ENCODE data around the gene MAD2L2. TPM values are rescaled to one million over a fixed set of nuclear protein-coding genes. Genes with fewer than 3 reads are reported as not detected.

Gene MAD2L2
- total RNA-seq, 2 experiments from 2014 or later: 59.2 to 63.1 TPM

DNA sequence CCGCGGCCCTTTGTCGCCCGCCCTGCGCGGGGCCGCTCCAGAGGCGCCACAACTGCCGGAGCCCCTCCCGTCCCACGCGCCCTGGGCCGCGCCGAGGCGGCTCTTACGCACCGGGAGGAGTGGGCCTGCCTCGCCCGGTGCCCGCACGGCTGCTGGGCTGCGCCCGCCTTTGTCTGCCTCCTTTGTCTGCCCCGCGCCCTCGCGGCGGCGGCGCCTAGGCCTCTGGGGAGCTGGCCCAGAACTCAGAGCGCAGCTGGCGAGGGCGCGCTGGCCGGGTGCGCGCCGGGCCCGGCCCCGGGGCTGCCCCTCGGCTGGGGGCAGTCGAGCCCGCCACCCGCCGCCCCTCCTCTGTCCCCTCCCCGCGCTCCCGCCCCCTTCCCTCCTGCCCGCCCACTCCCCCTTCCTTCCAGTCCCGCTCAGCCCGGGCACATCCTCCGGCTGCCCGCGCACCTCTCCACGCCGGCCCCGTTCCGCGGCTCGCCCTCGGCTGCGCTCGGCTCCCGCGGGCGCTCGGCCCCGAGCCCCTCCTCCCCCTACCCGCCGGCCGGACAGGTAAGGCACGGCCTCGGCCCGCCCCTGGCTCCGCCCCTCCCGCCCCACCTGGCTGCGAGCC lies 10.5 kb upstream of the MAD2L2 start, which contains the start of gene DRAXIN:
TSS of gene DRAXIN (plus strand) at position 409 of the 613 bp plus-strand sequence. CDS start 14,549 bp downstream, outside the sequence.
- Mint-ChIP-seq H3K9me3 (no peaks in the 10 kb centered on the region), H3K36me3 (ENCODE audit: low read depth) (no peaks in the 10 kb centered on the region), H3K27ac (no peak within 1 kb of the TSS), H3K27me3 (peaks cover 54% of the 10 kb centered on the region), H3K4me1 (peaks cover 28% of the 10 kb centered on the region), H3K4me3 (peak within 1 kb of the TSS; percentile 49)
- ChIA-PET POLR2A (interaction anchor here (1.3 to 3.2 kb wide), 4 partner anchors 10 to 217 kb away, joined by 3 to 14 read pairs (median 8); partner anchors contain the start of genes FBXO6 and MAD2L2), CTCF (interaction anchor here (0.9 to 2.2 kb wide), 2 partner anchors 29 to 41 kb away, joined by 4 to 11 read pairs; no protein-coding TSS in a partner anchor)
- no peak for DNase-seq

DNA sequence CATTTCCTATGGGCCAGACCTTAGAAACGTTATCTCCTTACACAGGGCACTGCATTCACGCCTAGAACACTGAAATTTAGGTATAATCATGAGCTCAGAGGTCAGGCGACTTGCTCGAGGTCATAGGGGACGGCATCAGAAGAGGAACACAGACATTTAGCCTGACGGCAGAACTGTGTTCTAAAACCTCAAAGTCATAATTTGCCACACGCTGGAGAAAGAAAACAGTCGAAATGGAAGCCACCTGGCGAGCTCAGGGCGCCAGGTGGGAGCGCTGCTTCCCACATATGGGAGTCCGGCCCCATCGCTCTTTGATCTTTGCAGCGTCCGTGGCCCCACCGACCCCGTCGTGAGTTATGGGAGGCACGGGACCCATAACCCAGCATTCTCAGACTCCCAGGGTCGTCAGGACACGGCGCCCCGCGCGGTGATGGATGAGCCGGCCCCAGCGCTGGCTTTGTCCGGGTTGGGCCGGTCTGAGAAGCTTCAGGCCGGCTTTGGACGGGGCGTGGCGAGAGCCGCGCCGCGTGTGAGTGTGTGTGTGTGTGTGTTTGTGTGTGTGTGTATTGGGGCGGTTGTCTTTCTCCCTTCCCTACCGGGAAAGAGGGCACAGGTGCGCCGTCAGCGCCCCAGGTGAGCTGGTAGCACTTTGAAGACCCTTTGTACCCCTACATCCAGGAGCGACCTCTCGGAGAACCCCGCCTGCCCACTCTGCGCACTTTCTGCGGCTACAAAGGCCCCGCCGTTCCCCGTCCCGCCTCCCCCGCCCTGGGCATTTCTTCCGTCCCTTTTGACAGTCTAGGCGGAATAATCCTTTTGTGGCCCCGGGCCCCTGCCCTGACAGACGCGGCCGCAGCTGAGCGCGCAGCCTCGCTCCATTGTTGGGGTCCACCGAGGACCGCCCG lies 9.7 kb upstream of the MAD2L2 start:
- no peaks in the 10 kb centered on the region for H3K36me3 Mint-ChIP-seq (ENCODE audit: low read depth)
- ChIA-PET CTCF (interaction anchor here (0.7 to 2.2 kb wide), 3 partner anchors 26 to 29 kb away, joined by 3 to 11 read pairs (median 4); partner anchors contain the start of gene FBXO6), POLR2A (interaction anchor here (1.3 to 3.2 kb wide), 5 partner anchors 9 to 218 kb away, joined by 3 to 14 read pairs (median 4); partner anchors contain the start of genes FBXO6 and MAD2L2)
- peaks cover 58% of the 10 kb centered on the region for H3K27me3 Mint-ChIP-seq
- H3K4me3 Mint-ChIP-seq: no peak overlapping the region
- H3K27ac Mint-ChIP-seq: no peak overlapping the region
- peaks cover 28% of the 10 kb centered on the region for H3K4me1 Mint-ChIP-seq
- no peaks in the 10 kb centered on the region for H3K9me3 Mint-ChIP-seq
- DNase-seq: no peak

DNA sequence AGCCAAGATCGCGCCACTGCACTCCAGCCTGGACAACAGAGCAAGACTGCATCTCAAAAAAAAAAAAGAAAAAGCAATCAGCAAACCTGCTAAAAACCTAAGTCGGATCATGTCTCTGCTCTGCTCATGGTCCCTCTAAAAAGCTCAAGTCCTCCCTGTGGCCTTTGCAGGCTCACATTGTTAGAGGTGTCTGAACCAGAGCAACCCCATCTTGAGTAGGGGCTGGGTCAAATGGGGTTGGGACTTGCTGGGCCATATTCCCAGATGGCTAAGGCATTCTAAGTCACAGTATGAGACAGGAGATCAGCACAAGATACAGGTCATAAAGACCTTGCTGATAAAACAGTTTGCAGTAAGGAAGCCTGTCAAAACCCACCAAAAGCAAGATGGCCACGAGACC lies 7.6 kb upstream of the MAD2L2 start:
- no peaks in the 10 kb centered on the region for H3K9me3 Mint-ChIP-seq
- no peak overlapping the region for H3K27ac Mint-ChIP-seq
- H3K27me3 Mint-ChIP-seq: peaks cover 55% of the 10 kb centered on the region
- no peak overlapping the region for H3K4me3 Mint-ChIP-seq
- CTCF ChIA-PET: no interaction called here
- no peak for DNase-seq
- no peaks in the 10 kb centered on the region for H3K36me3 Mint-ChIP-seq (ENCODE audit: low read depth)
- POLR2A ChIA-PET: interaction anchor here (1.2 to 3.2 kb wide), 2 partner anchors 24 to 220 kb away, joined by 3 to 11 read pairs; partner anchors contain the start of gene FBXO6
- peaks cover 22% of the 10 kb centered on the region for H3K4me1 Mint-ChIP-seq

DNA sequence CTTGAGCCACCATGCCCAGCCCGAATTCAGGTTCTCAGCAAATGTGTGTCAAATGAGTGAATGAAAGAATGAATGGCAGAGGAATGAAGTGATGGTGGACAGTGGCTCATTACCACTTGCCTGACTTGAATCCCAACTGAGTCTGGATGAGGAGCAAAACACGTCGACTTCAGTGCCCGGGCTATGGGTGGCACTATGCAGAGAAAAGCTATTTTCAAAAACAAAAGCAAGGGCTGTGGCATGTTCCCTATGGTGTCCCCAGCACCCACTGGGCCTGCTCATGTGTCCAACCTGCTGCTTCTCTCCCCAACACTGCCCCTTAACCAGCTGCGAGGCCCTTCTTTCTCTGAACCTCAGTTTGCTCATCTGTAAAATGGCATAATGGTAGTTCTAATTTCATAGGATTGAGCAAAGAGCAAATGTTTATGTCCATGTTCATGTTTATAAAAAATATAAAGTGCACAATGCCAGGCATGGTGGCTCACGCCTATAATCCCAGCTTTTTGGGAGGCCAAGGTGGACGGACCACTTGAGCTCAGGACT lies 4.3 kb upstream of the MAD2L2 start:
- CTCF ChIA-PET: interaction anchor here (1.2 to 1.7 kb wide), 2 partner anchors 21 to 34 kb away, joined by 3 to 10 read pairs; partner anchors contain the start of gene FBXO6

DNA sequence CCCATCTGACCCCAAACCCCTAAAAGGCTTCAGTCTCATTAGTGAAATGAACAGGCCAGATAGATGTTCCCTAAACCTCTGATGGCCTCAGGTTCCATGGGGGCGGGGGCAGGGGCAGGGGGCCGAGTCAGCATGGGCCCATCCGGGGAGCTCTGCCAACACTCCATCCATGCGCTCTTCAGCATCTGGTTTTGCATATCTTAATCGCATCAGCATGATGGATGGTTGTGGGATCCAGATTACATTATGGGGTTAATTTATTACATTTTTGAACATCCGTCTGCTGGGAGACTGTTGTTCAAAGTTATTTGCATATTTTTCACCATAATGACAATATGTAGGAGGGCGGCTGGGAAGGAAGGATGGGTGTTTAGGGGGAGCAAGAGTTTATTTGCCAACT lies 3.1 kb upstream of the MAD2L2 start:
- no peak for DNase-seq
- Mint-ChIP-seq H3K27me3 (peaks cover 27% of the 10 kb centered on the region), H3K27ac (no peak overlapping the region), H3K4me3 (no peak overlapping the region), H3K36me3 (ENCODE audit: low read depth) (no peaks in the 10 kb centered on the region), H3K9me3 (no peaks in the 10 kb centered on the region), H3K4me1 (peaks cover 12% of the 10 kb centered on the region)
- ChIA-PET POLR2A (no interaction called here), CTCF (interaction anchor here (1.1 kb wide), 1 partner anchor 34 kb away, joined by 3 read pairs; no protein-coding TSS in a partner anchor)

More for the DNA sequence above, 4.3 kb upstream of the MAD2L2 start:
- Mint-ChIP-seq H3K4me1 (peaks cover 4% of the 10 kb centered on the region), H3K36me3 (ENCODE audit: low read depth) (no peaks in the 10 kb centered on the region), H3K27ac (no peak overlapping the region), H3K9me3 (no peaks in the 10 kb centered on the region), H3K4me3 (no peak overlapping the region), H3K27me3 (peaks cover 38% of the 10 kb centered on the region)
- no peak for DNase-seq
- POLR2A ChIA-PET: interaction anchor here (0.7 to 2.4 kb wide), 2 partner anchors 21 to 223 kb away, joined by 5 to 8 read pairs; partner anchors contain the start of gene FBXO6

DNA sequence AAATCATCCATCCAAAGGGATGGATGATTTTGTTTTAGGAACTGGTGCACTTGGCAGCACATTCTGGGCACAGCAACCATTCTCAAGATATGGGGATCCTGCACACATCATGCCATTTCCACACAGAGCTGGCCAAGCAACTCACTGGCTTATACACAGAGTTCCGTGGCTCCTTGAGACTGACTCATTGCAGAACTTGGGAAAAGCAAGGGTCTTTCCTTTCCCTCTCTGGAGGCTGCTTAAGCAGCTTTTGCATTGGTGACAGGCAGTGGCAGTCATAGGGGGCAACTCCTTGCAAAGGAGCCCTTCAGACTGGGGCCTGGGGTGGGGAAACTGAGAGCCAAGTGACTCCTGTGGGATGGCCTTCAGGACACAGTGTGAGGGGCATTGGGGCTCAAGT lies 1.9 kb upstream of the MAD2L2 start:
- CTCF ChIA-PET: interaction anchor here (1.0 to 2.9 kb wide), 3 partner anchors 19 to 40 kb away, joined by 3 to 34 read pairs (median 3); partner anchors contain the start of gene FBXO6
- Mint-ChIP-seq H3K9me3 (no peaks in the 10 kb centered on the region), H3K27me3 (peaks cover 19% of the 10 kb centered on the region), H3K27ac (no peak overlapping the region), H3K4me3 (no peak overlapping the region), H3K36me3 (ENCODE audit: low read depth) (no peaks in the 10 kb centered on the region), H3K4me1 (peaks cover 16% of the 10 kb centered on the region)
- POLR2A ChIA-PET: interaction anchor here (0.7 to 5.2 kb wide), 7 partner anchors 8 to 225 kb away, joined by 3 to 53 read pairs (median 14); partner anchors contain the start of genes DRAXIN and FBXO6
- no peak for DNase-seq

DNA sequence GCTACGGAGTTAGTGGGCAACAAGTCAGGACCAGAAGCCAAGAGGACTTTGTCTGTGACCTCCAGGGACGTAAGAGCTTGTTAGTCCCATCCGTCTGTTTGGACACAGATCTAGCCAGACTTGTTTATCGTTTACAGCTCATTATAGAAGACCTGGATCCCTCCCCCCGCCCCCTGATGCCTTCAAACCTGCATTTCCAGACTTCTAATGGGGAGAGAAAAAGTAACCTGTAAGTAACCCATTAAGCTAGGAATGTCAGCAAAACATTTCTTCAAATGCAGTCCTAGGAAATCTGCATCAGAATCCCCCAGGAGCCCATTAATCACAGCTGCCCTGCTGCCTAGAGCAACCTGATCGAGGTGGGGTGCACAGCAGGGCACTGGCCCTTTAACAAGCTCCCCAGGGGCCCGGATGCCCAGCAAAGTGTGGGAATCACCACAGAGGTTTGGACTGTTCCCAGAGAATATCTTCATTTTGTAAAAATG lies 1.4 kb upstream of the MAD2L2 start:
- no peak for DNase-seq
- Mint-ChIP-seq H3K27me3 (peaks cover 16% of the 10 kb centered on the region), H3K36me3 (ENCODE audit: low read depth) (no peaks in the 10 kb centered on the region), H3K4me3 (peak overlapping the region; percentile 45), H3K4me1 (peaks cover 16% of the 10 kb centered on the region), H3K9me3 (no peaks in the 10 kb centered on the region), H3K27ac (no peak overlapping the region)
- CTCF ChIA-PET: interaction anchor here (1.0 to 2.9 kb wide), 5 partner anchors 11 to 39 kb away, joined by 3 to 34 read pairs (median 3); partner anchors contain the start of gene FBXO6
- POLR2A ChIA-PET: interaction anchor here (0.7 to 5.2 kb wide), 14 partner anchors 8 to 670 kb away, joined by 3 to 53 read pairs (median 6); partner anchors contain the start of genes DRAXIN, FBXO2, FBXO44 and FBXO6

DNA sequence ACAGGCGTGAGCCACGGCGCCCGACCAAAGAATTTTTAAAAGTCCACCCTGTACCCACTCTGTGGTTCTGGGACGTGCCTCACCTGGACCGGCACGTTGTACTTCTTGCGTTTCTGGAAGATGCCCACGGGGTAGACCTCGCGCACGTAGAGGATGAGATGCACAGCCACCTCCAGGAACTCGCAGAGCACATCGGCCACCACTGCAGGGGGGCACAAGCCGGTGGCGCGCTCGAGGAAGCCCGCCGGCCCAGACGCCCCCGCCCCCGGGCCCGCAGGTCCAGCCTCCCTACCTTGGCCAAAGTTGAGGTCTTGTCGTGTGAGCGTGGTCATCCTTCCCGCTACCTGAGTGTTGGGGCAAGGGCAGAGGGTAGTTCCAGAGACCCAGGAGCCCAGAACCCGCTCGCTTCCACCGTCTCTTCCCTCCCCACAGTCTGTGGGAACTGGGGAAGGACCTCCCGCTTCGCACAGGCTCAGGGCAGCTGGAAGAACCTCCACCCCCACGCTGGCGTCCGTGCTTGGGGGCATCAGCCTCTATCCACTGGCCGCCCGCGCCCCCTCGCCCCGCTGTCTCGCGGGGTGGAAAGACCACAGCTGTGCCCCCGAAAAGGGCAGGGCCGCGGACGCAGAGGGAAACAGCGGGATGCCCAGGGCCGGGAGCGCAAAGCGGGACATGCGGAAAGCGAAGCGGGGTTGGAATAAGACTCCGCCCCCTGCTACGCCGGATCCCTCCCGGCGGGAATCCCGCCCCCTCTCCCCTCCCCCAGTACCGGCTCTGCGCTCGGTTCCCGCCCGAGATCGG lies 478 bp downstream of the MAD2L2 start:
- Mint-ChIP-seq H3K27ac (peak overlapping the region; percentile 58), H3K4me1 (peaks cover 20% of the 10 kb centered on the region), H3K27me3 (peaks cover 12% of the 10 kb centered on the region), H3K36me3 (ENCODE audit: low read depth) (peaks cover 4% of the 10 kb centered on the region), H3K4me3 (peak overlapping the region; percentile 80), H3K9me3 (no peaks in the 10 kb centered on the region)
- POLR2A ChIA-PET: interaction anchor here (1.0 to 5.2 kb wide), 11 partner anchors 7 to 227 kb away, joined by 3 to 53 read pairs (median 9); partner anchors contain the start of genes CLCN6, DRAXIN, FBXO6 and MTHFR
- CTCF ChIA-PET: interaction anchor here (0.7 to 2.9 kb wide), 5 partner anchors 13 to 59 kb away, joined by 3 to 34 read pairs (median 5); partner anchors contain the start of gene FBXO6
- DNase-seq: no peak

DNA sequence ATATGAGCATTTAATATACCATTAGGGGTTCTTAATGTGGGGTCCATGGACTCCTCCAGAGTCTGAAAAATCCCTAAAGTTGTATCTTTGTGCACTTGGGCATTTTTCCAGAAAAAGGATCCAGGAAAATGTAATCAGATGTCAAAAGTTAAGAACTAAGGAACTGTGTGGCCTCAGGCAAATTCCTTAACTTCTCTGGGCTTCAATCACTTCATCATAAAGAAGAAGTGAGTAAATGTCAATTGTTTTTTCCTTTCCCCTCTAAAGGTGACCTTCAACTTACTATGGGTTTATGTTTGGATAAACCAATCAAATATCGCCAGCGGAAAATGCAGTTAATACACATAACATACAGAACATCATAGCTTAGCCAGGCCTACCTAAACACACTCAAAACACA lies 2.5 kb downstream of the MAD2L2 start:
- Mint-ChIP-seq H3K9me3 (no peaks in the 10 kb centered on the region), H3K27ac (no peak overlapping the region), H3K36me3 (ENCODE audit: low read depth) (peaks cover 14% of the 10 kb centered on the region), H3K27me3 (peaks cover 4% of the 10 kb centered on the region), H3K4me3 (no peak overlapping the region), H3K4me1 (peaks cover 20% of the 10 kb centered on the region)
- DNase-seq: no peak
- ChIA-PET CTCF (interaction anchor here (1.1 to 1.2 kb wide), 2 partner anchors 28 to 43 kb away, joined by 3 read pairs; no protein-coding TSS in a partner anchor), POLR2A (interaction anchor here (0.8 to 5.2 kb wide), 2 partner anchors 14 to 41 kb away, joined by 4 to 53 read pairs; partner anchors contain the start of gene FBXO6)

DNA sequence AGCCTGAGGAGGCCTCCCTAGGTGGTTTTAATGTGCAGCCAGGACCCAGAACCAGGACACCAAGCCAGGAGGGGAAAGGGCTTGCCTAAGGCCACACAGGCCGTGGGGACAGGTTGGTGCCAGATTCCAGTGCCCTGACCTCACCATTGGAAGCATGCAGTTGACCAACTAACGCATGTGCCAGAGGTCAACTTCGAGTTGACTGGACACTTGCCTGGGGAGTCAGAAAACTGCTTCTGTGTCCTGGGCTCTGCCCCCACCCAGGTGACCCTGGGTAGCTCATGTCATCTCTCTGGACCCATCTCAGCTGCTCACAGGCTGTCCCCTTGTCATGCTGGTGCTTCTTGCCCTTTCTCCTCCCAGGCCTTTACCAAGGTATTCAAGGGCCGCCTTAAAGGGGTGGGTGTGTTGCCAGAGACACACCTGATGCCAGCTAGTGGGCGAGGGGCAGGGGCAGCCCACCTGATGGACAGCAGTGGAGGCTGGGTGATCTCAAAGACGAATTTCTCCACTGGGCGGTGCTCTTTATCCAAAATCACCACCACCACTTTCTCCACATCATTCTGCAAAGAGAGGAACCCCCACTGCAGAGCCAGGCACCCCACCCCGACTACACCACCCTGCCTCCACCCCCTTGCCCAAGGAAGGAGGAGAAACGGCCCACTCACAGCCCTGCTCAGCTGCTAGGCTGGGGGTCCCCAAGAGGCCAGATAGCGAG lies 4.4 kb downstream of the MAD2L2 start:
- H3K4me1 Mint-ChIP-seq: peaks cover 18% of the 10 kb centered on the region
- ChIA-PET POLR2A (interaction anchor here (1.5 to 1.8 kb wide), 2 partner anchors 12 to 13 kb away, joined by 8 to 13 read pairs; partner anchors contain the start of gene FBXO6), CTCF (interaction anchor here (1.0 to 1.9 kb wide), 3 partner anchors 12 to 43 kb away, joined by 3 to 7 read pairs (median 4); no protein-coding TSS in a partner anchor)
- H3K9me3 Mint-ChIP-seq: no peaks in the 10 kb centered on the region
- peaks cover 17% of the 10 kb centered on the region for H3K36me3 Mint-ChIP-seq (ENCODE audit: low read depth)
- no peak overlapping the region for H3K27ac Mint-ChIP-seq
- no peak for DNase-seq
- H3K27me3 Mint-ChIP-seq: no peaks in the 10 kb centered on the region
- H3K4me3 Mint-ChIP-seq: no peak overlapping the region

DNA sequence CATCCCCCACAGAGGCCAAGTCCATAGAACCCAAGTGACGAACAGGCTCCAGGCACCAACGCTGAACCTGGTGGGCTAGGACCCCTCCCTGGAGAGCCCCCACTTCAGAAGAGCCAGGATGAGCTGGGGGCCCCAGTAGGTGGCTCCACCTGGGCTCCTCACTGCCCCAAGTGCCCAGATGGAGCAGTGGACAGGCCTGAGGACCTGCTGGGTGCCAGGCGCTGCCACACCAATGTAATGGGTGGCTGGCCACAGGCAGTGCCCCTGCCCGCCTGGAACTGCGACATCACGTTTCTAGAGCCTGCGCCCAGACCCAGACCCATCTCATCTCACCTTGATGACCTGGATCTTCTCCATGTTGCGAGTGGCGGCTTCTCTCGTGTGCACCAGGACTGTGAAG lies 5.6 kb downstream of the MAD2L2 start:
- no peak for DNase-seq
- Mint-ChIP-seq H3K4me3 (no peak overlapping the region), H3K27me3 (no peaks in the 10 kb centered on the region), H3K4me1 (peaks cover 17% of the 10 kb centered on the region), H3K36me3 (ENCODE audit: low read depth) (peaks cover 22% of the 10 kb centered on the region), H3K27ac (no peak overlapping the region), H3K9me3 (no peaks in the 10 kb centered on the region)
- ChIA-PET CTCF (no interaction called here), POLR2A (interaction anchor here (1.8 kb wide), 1 partner anchor 11 kb away, joined by 13 read pairs; the partner anchor contains the start of gene FBXO6)
